HG03432 (cell line): ENCODE measurements around the gene RBM45.
"Not testable (repeated sequence)": the region's sequence is repeated elsewhere in the genome, so short reads cannot be mapped to it uniquely, and the experiment has no call there.

Experiments used
- ATAC-seq: cut with Tn5 transposase; IDR thresholded peaks from one replicate; pipeline ENCODE4 v1.9.1; 2021; ENCODE audit warnings: mild to moderate bottlenecking, moderate library complexity; ENCODE audit not compliant: unreplicated experiment

The RBM45 gene

GRCh38 chr2:178112202-178113152 lies at the start of gene RBM45:
TSS of gene RBM45 (plus strand) at chr2:178112437. CDS start at chr2:178112547, 110 bp downstream.
- ATAC-seq, result peak; percentile 92

GRCh38 chr2:178066324-178066723 lies 45.9 kb upstream of the RBM45 start:
- ATAC-seq, result no peak

- ATAC-seq, result no peak
These were observed 45.2 kb upstream of the RBM45 start for GRCh38 chr2:178066890-178067669.

GRCh38 chr2:178068823-178069454 lies 43.3 kb upstream of the RBM45 start:
- no peak for ATAC-seq

GRCh38 chr2:178069551-178069950 lies 42.7 kb upstream of the RBM45 start:
- ATAC-seq, result no peak

GRCh38 chr2:178070824-178071223 lies 41.4 kb upstream of the RBM45 start:
- no peak for ATAC-seq

- no peak for ATAC-seq
These were observed 40.2 kb upstream of the RBM45 start for GRCh38 chr2:178072000-178072382.

- ATAC-seq, result peak; percentile 56
These were observed 39.6 kb upstream of the RBM45 start, which contains the start of gene PDE11A for GRCh38 chr2:178072383-178073301. TSS of gene PDE11A (minus strand) at chr2:178072777. CDS start at chr2:178072437, 340 bp downstream.

- ATAC-seq, result no peak
These were observed 37.9 kb upstream of the RBM45 start for GRCh38 chr2:178074123-178075005.

GRCh38 chr2:178075006-178075326 lies 37.3 kb upstream of the RBM45 start:
- ATAC-seq, result no peak

GRCh38 chr2:178076130-178076529 lies 36.1 kb upstream of the RBM45 start:
- no peak for ATAC-seq

- not testable (repeated sequence) for ATAC-seq
These were observed 33.0 kb upstream of the RBM45 start for GRCh38 chr2:178079279-178079678.

- no peak for ATAC-seq
These were observed 29.7 kb upstream of the RBM45 start for GRCh38 chr2:178082408-178083045.

- ATAC-seq, result no peak
These were observed 28.0 kb upstream of the RBM45 start for GRCh38 chr2:178084273-178084672.

- ATAC-seq, result no peak
These were observed 23.4 kb upstream of the RBM45 start for GRCh38 chr2:178088774-178089270.

- ATAC-seq, result no peak
These were observed 18.8 kb upstream of the RBM45 start for GRCh38 chr2:178093471-178093870.

- no peak for ATAC-seq
These were observed 10.7 kb upstream of the RBM45 start for GRCh38 chr2:178101321-178102079.

- ATAC-seq, result no peak
These were observed 6.7 kb upstream of the RBM45 start for GRCh38 chr2:178105566-178105965.
